DMS114 treated with DMSO at 0.1 percent for 48 hours (cell line): ENCODE measurements around the gene DIAPH3.

ENCODE experiments used
- DNase-seq: peaks from one replicate; lab custom pipeline; 2025; ENCODE audit not compliant: unreplicated experiment; lab: John Stamatoyannopoulos, UW

Gene DIAPH3

DNA sequence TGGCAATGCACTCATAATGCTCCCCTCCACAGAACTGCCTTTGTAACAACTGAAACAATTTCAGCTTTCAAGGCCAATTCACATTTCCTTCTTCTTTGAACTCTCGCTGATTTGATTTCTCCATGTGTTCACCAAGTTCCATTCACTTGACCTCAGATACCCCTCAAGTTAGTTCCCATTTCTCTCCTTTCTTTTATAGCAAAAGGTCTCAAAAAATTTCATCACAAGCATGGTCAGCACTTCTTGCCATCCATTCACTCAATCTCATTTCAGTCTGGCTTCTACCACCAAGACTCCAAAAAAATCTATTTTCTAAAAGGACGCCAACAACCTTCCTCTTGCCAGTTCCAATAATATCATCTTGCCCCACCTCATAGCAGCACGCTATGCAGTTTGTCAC, 135.7 kb downstream of the DIAPH3 start:
- DNase-seq = no peak

- DNase-seq = no peak
Observed at GRCh38 chr13:60026286-60026685, 137.4 kb downstream of the DIAPH3 start.

- DNase-seq = no peak
Observed at GRCh38 chr13:60020288-60020687, 143.4 kb downstream of the DIAPH3 start.

GRCh38 chr13:60019119-60019993, 144.4 kb downstream of the DIAPH3 start:
- no peak for DNase-seq

DNA sequence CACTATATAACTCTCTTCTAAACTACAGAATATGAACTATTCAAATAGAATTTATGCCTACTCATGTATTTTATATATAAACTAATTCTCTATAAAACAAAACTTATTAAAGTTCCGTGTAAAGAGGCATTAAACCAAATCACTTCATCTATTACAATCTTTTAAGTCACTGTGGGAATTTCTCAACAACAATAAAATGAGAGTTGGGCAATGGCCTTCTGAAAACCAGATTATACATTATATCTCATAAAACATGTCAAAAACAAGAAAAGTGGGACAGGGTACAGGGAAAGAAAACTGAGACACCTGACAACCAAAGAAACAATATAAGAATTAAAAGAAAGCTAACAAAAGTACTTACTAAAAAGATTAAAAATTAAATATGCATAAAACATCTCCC, 145.2 kb downstream of the DIAPH3 start:
- DNase-seq = no peak

DNA sequence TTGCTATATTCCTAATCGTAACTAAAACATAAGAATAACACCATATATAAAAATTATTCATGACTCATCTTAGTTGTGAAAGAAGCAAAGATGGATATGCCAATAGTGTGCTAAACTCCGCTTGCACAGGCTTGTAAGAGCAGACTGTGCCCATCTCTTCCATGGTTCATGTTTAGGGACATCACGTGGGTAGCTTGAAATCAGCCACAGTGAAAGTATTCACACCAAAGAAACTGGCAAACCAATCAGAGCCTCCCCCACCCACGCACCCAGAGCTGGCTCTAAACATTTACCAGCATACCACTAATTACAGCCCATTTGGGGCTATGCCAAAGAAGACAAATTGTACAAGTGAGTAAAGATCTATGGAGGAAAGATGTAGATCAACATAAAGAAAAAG, 147.5 kb downstream of the DIAPH3 start:
- DNase-seq = no peak

DNA sequence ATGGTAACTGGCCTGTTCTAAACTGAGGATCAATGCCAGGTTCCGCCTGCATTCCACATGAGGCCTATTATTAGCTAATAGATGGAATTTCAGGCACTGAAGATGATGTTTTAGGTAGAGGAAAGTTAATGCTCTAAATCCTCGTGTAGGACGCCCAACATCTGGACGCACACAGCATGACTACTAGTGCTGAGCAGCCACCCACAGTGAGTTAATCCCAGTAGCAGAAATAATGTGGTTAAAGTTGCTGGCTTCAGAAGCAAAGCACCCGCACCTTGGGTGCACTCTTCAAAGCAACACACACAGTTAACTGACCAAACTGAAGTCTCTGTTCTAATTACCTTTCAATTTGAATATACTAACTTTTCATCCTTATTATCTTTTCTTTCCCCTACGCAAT, 150.6 kb downstream of the DIAPH3 start:
- DNase-seq = no peak

DNA sequence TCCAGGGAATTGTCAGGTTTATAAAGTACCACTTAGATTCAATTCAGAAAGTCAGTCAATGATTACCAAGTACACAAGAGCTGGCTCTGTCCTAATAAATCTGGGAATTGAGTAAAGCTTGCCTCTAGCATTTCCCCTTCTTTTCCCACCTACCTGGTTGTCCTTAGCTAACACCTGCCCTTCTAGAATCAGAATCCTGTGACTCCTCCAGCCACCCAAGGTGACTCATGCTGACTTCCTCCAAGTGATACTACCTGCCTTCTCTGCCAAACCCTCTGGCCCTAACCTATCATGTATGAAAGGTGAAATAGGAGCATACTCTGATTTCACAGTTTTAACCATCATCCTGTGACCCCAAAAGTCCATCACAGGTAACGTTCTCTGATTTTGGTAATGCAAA, 151.2 kb downstream of the DIAPH3 start:
- DNase-seq = no peak

DNA sequence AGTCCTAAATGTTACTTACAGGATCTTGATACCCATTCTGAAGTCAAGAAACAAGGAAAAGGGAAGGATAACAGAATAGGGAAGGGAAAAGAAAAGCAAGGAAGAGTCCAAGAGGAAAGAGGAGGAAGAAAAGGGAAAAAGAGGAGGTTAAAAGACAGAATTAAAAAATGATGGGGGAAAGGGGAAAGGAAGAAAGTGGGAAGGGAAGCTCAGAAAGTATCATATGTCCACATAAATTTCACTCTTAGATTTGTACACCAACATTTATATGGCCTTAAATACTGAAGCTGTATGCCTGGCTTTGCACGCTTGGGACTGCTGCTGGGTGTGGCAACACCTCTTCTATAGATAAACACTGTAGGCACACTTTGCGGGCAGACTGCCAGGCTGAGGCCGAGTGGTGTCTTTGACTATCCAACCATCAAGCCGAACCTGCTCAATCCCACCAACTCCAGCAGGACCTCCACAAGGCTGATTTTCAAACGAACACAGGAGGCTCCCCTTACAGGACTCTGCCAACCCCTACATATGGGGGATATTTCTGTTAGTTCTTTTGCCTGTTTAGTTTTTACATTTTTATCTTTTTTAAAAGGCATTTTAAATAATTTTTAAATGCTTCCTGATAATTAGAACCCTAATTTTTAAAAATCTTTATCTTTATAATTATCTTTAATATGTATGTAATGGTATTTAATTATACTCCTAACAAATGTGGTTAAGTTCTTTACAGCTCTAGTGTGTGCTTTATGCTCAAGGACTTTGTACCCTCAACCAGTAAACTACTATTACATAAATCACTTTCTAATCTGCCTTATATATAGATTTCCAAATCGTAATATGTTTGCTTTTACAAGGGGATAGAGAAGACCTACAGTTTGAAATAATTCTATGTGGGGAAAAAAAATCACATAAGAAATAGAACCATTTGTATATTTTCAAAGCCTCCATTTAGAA, 154.2 kb downstream of the DIAPH3 start:
- DNase-seq = no peak

DNA sequence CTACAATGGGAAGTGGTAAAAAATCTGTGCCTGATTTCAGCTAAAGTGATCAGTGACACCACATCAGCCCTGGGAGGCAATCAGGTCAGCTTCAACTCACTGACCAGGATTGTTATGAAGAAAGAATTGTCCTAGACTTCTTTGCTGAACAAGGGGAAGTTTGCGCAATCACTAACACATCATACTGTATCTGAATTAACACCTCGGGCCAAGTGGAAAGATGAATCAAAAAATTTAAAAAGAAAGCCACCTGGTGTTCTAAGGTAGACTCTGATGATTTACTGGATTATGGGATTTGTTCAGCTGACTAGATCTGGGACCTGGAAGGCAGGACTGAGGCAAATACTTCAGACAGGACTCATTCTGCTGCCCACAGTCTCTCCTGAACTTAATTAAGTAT, 161.8 kb downstream of the DIAPH3 start:
- no peak for DNase-seq

DNA sequence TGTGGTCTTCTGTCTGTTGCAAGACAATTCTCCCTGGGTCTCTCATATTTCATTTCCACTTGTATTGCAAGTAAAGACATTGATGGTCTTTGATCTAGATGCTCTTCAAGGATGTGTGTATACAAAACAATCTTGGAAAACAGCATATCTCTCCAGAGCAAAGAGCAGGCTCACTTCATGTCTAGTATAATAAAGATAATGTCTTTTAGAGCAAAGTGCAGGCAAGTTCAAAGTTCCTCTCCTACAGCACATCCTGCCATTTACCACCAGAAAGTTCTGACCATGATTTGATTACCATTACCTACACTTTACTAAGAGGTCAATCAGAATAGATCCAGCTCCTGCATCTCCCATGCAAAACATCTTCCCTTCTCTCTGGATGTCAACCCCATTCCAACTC, 162.8 kb downstream of the DIAPH3 start:
- DNase-seq = no peak

- no peak for DNase-seq
Observed at GRCh38 chr13:60000081-60000480, 163.6 kb downstream of the DIAPH3 start.

- no peak for DNase-seq
Observed at GRCh38 chr13:59997976-59998375, 165.8 kb downstream of the DIAPH3 start.

- no peak for DNase-seq
Observed at GRCh38 chr13:59996461-59996980, 167.2 kb downstream of the DIAPH3 start.

GRCh38 chr13:59991395-59991794, 172.3 kb downstream of the DIAPH3 start:
- no peak for DNase-seq

DNA sequence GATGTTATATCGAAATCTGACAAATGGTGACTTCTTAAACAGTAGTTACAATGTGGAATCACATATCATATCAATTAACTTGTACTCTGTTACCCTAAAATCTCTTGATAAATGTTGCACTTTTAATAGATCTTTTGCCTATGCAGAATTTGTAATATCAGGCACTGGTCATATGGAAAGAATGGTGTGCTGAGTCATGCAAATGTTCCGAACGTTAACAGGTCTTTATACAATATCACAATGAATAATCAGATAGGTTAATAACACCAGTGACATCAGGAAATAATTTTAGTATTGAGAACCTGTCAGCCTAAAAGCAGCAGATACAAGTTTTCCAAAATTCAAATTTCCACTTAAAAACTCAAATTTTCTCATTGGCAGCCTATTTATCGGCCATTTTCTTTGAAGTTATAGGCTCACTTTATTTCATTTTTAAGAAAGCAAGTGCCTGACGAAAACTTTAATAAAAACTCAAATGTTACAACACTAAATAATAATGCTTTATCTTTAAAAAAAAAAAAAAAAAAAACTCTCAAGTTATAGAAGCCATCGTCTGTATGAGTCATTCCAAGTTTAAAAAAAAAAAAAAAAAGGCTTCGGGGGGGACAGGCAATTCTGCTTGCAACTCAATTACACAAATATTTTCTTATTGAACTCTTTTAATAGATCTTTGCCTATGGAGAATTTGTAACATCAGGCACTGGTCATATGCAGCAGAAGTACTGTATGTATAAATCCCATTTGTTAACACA, 180.9 kb downstream of the DIAPH3 start:
- no peak for DNase-seq

DNA sequence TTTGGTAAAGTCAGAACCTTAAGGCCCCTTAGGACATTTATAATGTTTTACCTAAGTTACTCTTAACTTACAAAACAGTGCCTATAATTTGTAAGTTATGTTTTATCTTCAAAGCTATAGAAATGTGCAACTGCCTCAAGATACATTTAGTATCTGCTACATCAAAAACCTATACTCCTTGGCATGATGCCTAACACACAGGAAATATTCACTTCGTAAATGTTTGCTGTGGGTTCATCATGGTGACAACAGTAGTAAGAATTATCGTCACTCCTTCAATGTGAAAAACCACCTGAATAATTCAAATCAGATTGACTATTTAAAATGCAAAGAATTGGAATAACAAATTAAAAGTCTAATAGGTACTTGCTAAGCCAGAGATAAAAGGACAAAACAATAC, 184.1 kb downstream of the DIAPH3 start:
- DNase-seq = no peak

GRCh38 chr13:59978862-59979261, 184.9 kb downstream of the DIAPH3 start:
- no peak for DNase-seq

- DNase-seq = no peak
Observed at GRCh38 chr13:59976856-59977255, 186.9 kb downstream of the DIAPH3 start.

DNA sequence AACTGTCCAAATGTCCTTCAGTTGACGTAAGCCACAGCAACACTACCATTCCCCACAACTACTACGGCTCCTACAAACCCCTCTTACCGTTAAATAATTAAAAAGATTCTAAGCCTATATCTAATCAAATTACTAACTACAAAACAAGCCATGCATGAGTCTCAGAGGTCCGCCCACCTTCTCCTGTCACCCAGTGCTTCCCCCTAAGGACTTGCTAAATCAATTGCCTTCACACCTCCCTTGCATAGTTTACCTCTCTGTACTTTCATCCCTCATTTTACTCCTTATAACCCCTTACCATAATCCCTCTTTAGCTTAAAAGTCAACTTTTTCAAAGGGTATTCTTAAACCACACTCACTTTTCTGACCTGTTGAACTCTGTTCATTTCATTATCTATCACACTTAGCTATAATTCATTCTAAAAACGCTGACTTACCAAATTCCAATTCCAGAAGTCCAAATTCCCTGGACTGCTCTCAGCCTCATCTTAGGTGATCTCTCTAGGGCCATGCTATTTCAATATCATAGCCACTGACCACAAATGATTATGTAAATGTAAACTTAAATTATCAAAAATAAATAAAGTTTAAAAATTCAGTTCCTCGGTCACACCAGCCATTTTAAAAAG, 187.8 kb downstream of the DIAPH3 start:
- no peak for DNase-seq

- DNase-seq = no peak
Observed at GRCh38 chr13:59970847-59971246, 192.9 kb downstream of the DIAPH3 start.
